ENCODE data around the gene EIF6.

Gene EIF6

GRCh38 chr20:35303382-35303734 is 18.8 kb upstream of the EIF6 start:
- no peak for TF ChIP-seq CTCF (IDR thresholded peaks at IDR 0.05; ENCODE audit: insufficient read depth, low read length, poor library complexity, severe bottlenecking)
- no peak overlapping the region for H3K4me3 ChIP-seq (replicated peaks; ENCODE audit: low read depth, low read length)
- DNase-seq (ENCODE audit: extremely low read depth, insufficient read length) = no peak
- H3K36me3 ChIP-seq (ENCODE audit: control insufficient read depth, insufficient read depth, low read length) = peaks cover 15% of the 10 kb centered on the region
- H3K27me3 ChIP-seq (replicated peaks; ENCODE audit: control insufficient read depth, insufficient read depth, low read length) = no peaks in the 10 kb centered on the region

GRCh38 chr20:35302421-35303335 is 18.1 kb upstream of the EIF6 start:
- Histone ChIP-seq H3K27me3 (replicated peaks; ENCODE audit: control insufficient read depth, insufficient read depth, low read length) (no peaks in the 10 kb centered on the region), H3K36me3 (ENCODE audit: control insufficient read depth, insufficient read depth, low read length) (peaks cover 13% of the 10 kb centered on the region), H3K4me3 (replicated peaks; ENCODE audit: low read depth, low read length) (no peak overlapping the region)
- no peak for DNase-seq (ENCODE audit: extremely low read depth, insufficient read length)
- no peak for TF ChIP-seq CTCF (IDR thresholded peaks at IDR 0.05; ENCODE audit: insufficient read depth, low read length, poor library complexity, severe bottlenecking)

GRCh38 chr20:35301426-35301825 is 16.9 kb upstream of the EIF6 start:
- no peak for TF ChIP-seq CTCF (IDR thresholded peaks at IDR 0.05; ENCODE audit: insufficient read depth, low read length, poor library complexity, severe bottlenecking)
- Histone ChIP-seq H3K27me3 (replicated peaks; ENCODE audit: control insufficient read depth, insufficient read depth, low read length) (no peaks in the 10 kb centered on the region), H3K36me3 (ENCODE audit: control insufficient read depth, insufficient read depth, low read length) (peaks cover 13% of the 10 kb centered on the region), H3K4me3 (replicated peaks; ENCODE audit: low read depth, low read length) (no peak overlapping the region)
- no peak for DNase-seq (ENCODE audit: extremely low read depth, insufficient read length)

GRCh38 chr20:35300469-35301262 is 16.1 kb upstream of the EIF6 start:
- no peak overlapping the region for H3K4me3 ChIP-seq (replicated peaks; ENCODE audit: low read depth, low read length)
- TF ChIP-seq CTCF (IDR thresholded peaks at IDR 0.05; ENCODE audit: insufficient read depth, low read length, poor library complexity, severe bottlenecking) = no peak
- H3K36me3 ChIP-seq (ENCODE audit: control insufficient read depth, insufficient read depth, low read length) = peaks cover 9% of the 10 kb centered on the region
- H3K27me3 ChIP-seq (replicated peaks; ENCODE audit: control insufficient read depth, insufficient read depth, low read length) = no peaks in the 10 kb centered on the region
- DNase-seq (ENCODE audit: extremely low read depth, insufficient read length) = no peak

GRCh38 chr20:35299780-35300179 is 15.2 kb upstream of the EIF6 start:
- Histone ChIP-seq H3K4me3 (replicated peaks; ENCODE audit: low read depth, low read length) (no peak overlapping the region), H3K36me3 (ENCODE audit: control insufficient read depth, insufficient read depth, low read length) (peaks cover 7% of the 10 kb centered on the region), H3K27me3 (replicated peaks; ENCODE audit: control insufficient read depth, insufficient read depth, low read length) (no peaks in the 10 kb centered on the region)
- no peak for TF ChIP-seq CTCF (IDR thresholded peaks at IDR 0.05; ENCODE audit: insufficient read depth, low read length, poor library complexity, severe bottlenecking)
- no peak for DNase-seq (ENCODE audit: extremely low read depth, insufficient read length)
